CD4-positive, alpha-beta memory T cell (primary cell): Measurements from ENCODE around the gene MS4A10. TPM values are rescaled to one million over a fixed set of nuclear protein-coding genes. Genes with fewer than 3 reads are reported as not detected.

Experiments
- CTCF ChIA-PET: fragments of 350-600 bp; sonication (Branson Sonifier 250); formaldehyde crosslinking; loops from one replicate; lab custom pipeline; 2021; ENCODE audit warnings: inconsistent platforms; ENCODE audit not compliant: partially characterized antibody; lab: Charles Lee
- POLR2A ChIA-PET: fragments of 350-600 bp; sonication (Branson Sonifier 250); formaldehyde crosslinking; loops from one replicate; lab custom pipeline; 2021; ENCODE audit not compliant: partially characterized antibody; lab: Charles Lee
- DNase-seq, 5 donors: peaks; one replicate each; pipeline versions ENCODE4 v3.0.0 to v3.0.0-alpha.2; 2020 to 2022; ENCODE audit warnings: mixed read lengths in 1 of 5
- H3K27ac ChIP-seq: one replicate; pipeline ENCODE4 v1.7.0; 2013; ENCODE audit warnings: low read depth, low read length
- H3K27me3 ChIP-seq: 2 replicates; pipeline ENCODE4 v1.7.0; 2013; ENCODE audit warnings: mild to moderate bottlenecking, low read length, moderate library complexity; ENCODE audit not compliant: insufficient read depth
- H3K36me3 ChIP-seq: 2 replicates; pipeline ENCODE4 v1.7.0; 2013; ENCODE audit warnings: mild to moderate bottlenecking, low read length, moderate library complexity; ENCODE audit not compliant: insufficient read depth
- H3K4me1 ChIP-seq: 2 replicates; pipeline ENCODE4 v1.7.0; 2013; ENCODE audit warnings: mild to moderate bottlenecking, low read length, moderate library complexity; ENCODE audit not compliant: insufficient read depth
- H3K4me3 ChIP-seq, 2 donors: one replicate each; pipeline ENCODE4 v1.7.0; 2013; ENCODE audit warnings: low read length in 2 of 2, mild to moderate bottlenecking in 1 of 2
- H3K9me3 ChIP-seq, 2 donors: one replicate each; pipeline ENCODE4 v1.7.0; 2013; ENCODE audit warnings: low read length in 2 of 2, control low read depth in 1 of 2; ENCODE audit not compliant: control insufficient read depth in 1 of 2
- H3K27ac Mint-ChIP-seq, 7 donors: one replicate each; pipeline ENCODE4 v1.8.0; 2020 to 2021; ENCODE audit warnings: mixed read lengths in 7 of 7, mild to moderate bottlenecking in 6 of 7, inconsistent platforms in 3 of 7, moderate library complexity in 3 of 7
- H3K27me3 Mint-ChIP-seq, 2 donors: one replicate each; pipeline ENCODE4 v1.8.0; 2020 to 2021; ENCODE audit warnings: mixed read lengths in 2 of 2
- H3K36me3 Mint-ChIP-seq, 2 donors: one replicate each; pipeline ENCODE4 v1.8.0; 2020 to 2021; ENCODE audit warnings: mixed read lengths in 2 of 2, inconsistent platforms in 1 of 2, mild to moderate bottlenecking in 1 of 2
- H3K4me1 Mint-ChIP-seq, 4 donors: one replicate each; pipeline ENCODE4 v1.8.0; 2020 to 2021; ENCODE audit warnings: mixed read lengths in 4 of 4, mild to moderate bottlenecking in 1 of 4
- H3K4me3 Mint-ChIP-seq, 8 donors: one replicate each; pipeline ENCODE4 v1.8.0; 2020 to 2021; ENCODE audit warnings: mixed read lengths in 8 of 8, mild to moderate bottlenecking in 7 of 8, moderate library complexity in 6 of 8, inconsistent platforms in 3 of 8
- H3K9me3 Mint-ChIP-seq, 8 donors: one replicate each; pipeline ENCODE4 v1.8.0; 2020 to 2021; ENCODE audit warnings: mixed read lengths in 8 of 8, mild to moderate bottlenecking in 5 of 8, inconsistent platforms in 3 of 8, moderate library complexity in 1 of 8
- intact Hi-C: fragments of 100-400 bp; cut with micrococcal nuclease; formaldehyde crosslinking; loops from one replicate; pipeline ENCODE4 v1.15.1; 2023
- polyA plus RNA-seq, 2 donors: library from polyadenylated mRNA; unstranded; fragments of 300-500 nt; fragmentation: Illumina TruSeq; gene quantifications; one replicate each; pipeline ENCODE4 v1.2.3, GENCODE V29; 2021
- total RNA-seq, 2 experiments: library from RNA; stranded (reverse); gene quantifications; one replicate each; pipeline ENCODE4 v1.2.3, GENCODE V29; 2021

MS4A10 gene
- total and polyA plus RNA-seq, 4 experiments from 2014 or later, result not detected

DNA sequence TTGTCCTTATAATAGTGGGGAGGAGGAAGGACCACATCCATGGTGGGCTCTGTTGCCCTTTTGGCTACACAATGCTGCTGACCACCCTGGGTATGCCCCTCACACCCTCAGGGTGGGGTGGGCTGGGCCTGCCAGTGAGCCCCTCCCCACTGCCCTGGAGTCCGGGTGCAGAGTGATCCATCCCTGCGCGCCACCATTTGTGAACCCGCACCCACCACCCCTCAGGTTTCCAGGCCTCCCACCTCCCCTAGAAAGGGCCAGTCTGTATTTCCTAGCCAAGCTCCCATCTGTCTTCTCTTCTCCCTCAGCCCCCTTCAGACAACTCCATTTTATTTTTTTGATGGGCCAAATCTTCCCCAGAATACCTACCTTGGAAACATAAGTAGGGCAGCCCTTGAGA, 25.0 kb downstream of the MS4A10 start:
- Mint-ChIP-seq H3K9me3 (peaks cover 0 to 12% (median 2%) of the 10 kb centered on the region in 8 donors), H3K36me3 (no peaks in the 10 kb centered on the region), H3K4me1 (no peaks in the 10 kb centered on the region), H3K27me3 (peaks cover 10 to 14% of the 10 kb centered on the region in 2 donors), H3K4me3 (no peak overlapping the region), H3K27ac (no peak overlapping the region)
- CTCF ChIA-PET, result no interaction called here
- Histone ChIP-seq H3K9me3 (no peaks in the 10 kb centered on the region), H3K27ac (no peak overlapping the region), H3K4me3 (no peak overlapping the region), H3K27me3 (no peaks in the 10 kb centered on the region), H3K36me3 (no peaks in the 10 kb centered on the region), H3K4me1 (no peaks in the 10 kb centered on the region)
- intact Hi-C loops, result no loop called here
- POLR2A ChIA-PET, result no interaction called here
- DNase-seq, result no peak

DNA sequence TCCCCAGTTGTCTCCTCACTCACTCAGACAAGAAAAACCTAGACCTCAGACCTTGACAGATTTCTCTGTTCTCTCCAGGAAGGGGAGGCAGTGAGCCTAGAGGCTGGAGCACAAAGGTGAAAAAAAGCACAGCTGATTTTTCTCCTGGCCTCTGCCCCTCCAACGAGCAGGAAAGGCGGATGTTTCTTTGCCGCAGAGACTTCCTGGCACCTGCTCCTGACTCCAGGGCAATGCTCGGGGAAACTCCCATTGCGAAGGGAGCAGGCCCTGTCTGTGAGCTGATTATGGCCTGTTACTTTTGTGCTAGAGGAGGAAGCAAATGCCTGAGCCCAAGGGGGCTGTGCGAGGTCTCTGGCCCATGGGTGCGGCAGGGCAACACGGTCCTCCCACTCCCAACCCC, 25.4 kb downstream of the MS4A10 start:
- ChIA-PET CTCF (no interaction called here), POLR2A (no interaction called here)
- Histone ChIP-seq H3K27ac (no peak overlapping the region), H3K4me3 (no peak overlapping the region), H3K9me3 (no peaks in the 10 kb centered on the region), H3K27me3 (no peaks in the 10 kb centered on the region), H3K36me3 (no peaks in the 10 kb centered on the region), H3K4me1 (no peaks in the 10 kb centered on the region)
- Mint-ChIP-seq H3K27me3 (peaks cover 9 to 14% of the 10 kb centered on the region in 2 donors), H3K4me3 (no peak overlapping the region), H3K9me3 (peaks cover 0 to 12% (median 2%) of the 10 kb centered on the region in 8 donors), H3K36me3 (no peaks in the 10 kb centered on the region), H3K4me1 (no peaks in the 10 kb centered on the region), H3K27ac (no peak overlapping the region)
- intact Hi-C loops, result no loop called here
- DNase-seq, result no peak

DNA sequence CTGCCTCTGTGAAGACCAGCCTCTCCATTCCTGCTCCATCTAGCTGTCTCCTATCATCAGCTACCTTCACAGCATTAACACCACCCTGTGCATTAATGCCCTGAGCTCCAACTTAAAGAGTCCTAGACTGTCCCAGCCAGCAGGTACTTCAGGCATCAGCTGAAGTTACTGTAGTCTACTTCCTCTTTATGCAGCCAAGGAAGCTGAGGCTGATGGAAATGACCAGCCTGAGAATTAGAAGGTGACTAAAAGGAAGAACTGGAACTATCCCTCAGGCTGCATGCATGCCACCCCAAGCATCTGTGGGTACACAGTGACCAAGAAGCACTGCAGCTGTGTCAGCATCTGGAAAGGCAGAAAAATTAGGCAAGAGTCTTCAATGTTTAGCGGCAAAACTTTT, 28.2 kb downstream of the MS4A10 start:
- Histone ChIP-seq H3K27ac (no peak overlapping the region), H3K9me3 (peaks cover 0 to 3% of the 10 kb centered on the region in 2 donors), H3K36me3 (no peaks in the 10 kb centered on the region), H3K4me1 (no peaks in the 10 kb centered on the region), H3K27me3 (no peaks in the 10 kb centered on the region), H3K4me3 (no peak overlapping the region)
- no peaks in the 10 kb centered on the region for H3K4me1 Mint-ChIP-seq
- intact Hi-C loops, result no loop called here
- H3K9me3 Mint-ChIP-seq, result peaks cover 0 to 26% (median 16%) of the 10 kb centered on the region in 8 donors
- POLR2A ChIA-PET, result no interaction called here
- H3K27ac Mint-ChIP-seq, result no peak overlapping the region
- H3K36me3 Mint-ChIP-seq, result no peaks in the 10 kb centered on the region
- CTCF ChIA-PET, result no interaction called here
- H3K4me3 Mint-ChIP-seq, result no peak overlapping the region
- no peak for DNase-seq
- peaks cover 6 to 10% of the 10 kb centered on the region in 2 donors for H3K27me3 Mint-ChIP-seq

GRCh38 chr11:60814112-60814511, 29.0 kb downstream of the MS4A10 start:
- no peak overlapping the region for H3K27ac ChIP-seq
- no peaks in the 10 kb centered on the region for H3K36me3 ChIP-seq
- ChIA-PET POLR2A (no interaction called here), CTCF (no interaction called here)
- peaks cover 0 to 3% of the 10 kb centered on the region in 2 donors for H3K9me3 ChIP-seq
- H3K4me1 Mint-ChIP-seq, result no peaks in the 10 kb centered on the region
- no peak overlapping the region for H3K4me3 ChIP-seq
- no peaks in the 10 kb centered on the region for H3K4me1 ChIP-seq
- peaks cover 0 to 26% (median 16%) of the 10 kb centered on the region in 8 donors for H3K9me3 Mint-ChIP-seq
- no peak overlapping the region for H3K27ac Mint-ChIP-seq
- intact Hi-C loops, result no loop called here
- no peak overlapping the region for H3K4me3 Mint-ChIP-seq
- H3K27me3 ChIP-seq, result no peaks in the 10 kb centered on the region
- no peak for DNase-seq
- H3K36me3 Mint-ChIP-seq, result no peaks in the 10 kb centered on the region
- peaks cover 6 to 10% of the 10 kb centered on the region in 2 donors for H3K27me3 Mint-ChIP-seq

- no peaks in the 10 kb centered on the region for H3K4me1 Mint-ChIP-seq
- intact Hi-C loops, result no loop called here
- peaks cover 3 to 7% of the 10 kb centered on the region in 2 donors for H3K27me3 Mint-ChIP-seq
- peaks cover 0 to 3% of the 10 kb centered on the region in 2 donors for H3K9me3 ChIP-seq
- H3K36me3 ChIP-seq, result no peaks in the 10 kb centered on the region
- H3K4me3 ChIP-seq, result no peak overlapping the region
- no peak overlapping the region for H3K27ac Mint-ChIP-seq
- no peaks in the 10 kb centered on the region for H3K4me1 ChIP-seq
- ChIA-PET POLR2A (no interaction called here), CTCF (no interaction called here)
- DNase-seq, result no peak
- no peaks in the 10 kb centered on the region for H3K36me3 Mint-ChIP-seq
- peaks cover 0 to 26% (median 16%) of the 10 kb centered on the region in 8 donors for H3K9me3 Mint-ChIP-seq
- no peak overlapping the region for H3K4me3 Mint-ChIP-seq
- no peaks in the 10 kb centered on the region for H3K27me3 ChIP-seq
- no peak overlapping the region for H3K27ac ChIP-seq
Observed at GRCh38 chr11:60816590-60817157, 31.5 kb downstream of the MS4A10 start.

DNA sequence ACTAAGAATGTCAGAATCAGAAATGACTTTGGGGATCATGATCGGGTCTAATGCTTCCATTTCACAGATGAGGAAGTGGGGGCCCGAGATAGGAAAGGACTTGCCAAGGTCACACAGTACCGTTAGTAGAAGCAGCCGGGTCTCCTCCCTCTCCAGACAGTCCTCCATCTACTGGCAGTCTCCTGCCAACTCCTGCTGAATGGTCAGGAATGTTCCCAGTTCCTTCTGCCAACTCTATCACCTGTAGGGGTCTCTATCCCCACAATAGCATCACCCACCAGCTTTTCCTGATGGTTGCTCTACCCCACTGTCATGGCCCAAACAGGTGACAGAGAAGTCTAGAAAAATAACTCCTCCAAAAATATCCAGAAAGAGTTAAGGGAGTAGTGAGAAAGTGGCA, 32.9 kb downstream of the MS4A10 start:
- Mint-ChIP-seq H3K36me3 (no peaks in the 10 kb centered on the region), H3K27me3 (peaks cover 1 to 2% of the 10 kb centered on the region in 2 donors), H3K27ac (no peak overlapping the region), H3K4me1 (no peaks in the 10 kb centered on the region), H3K4me3 (no peak overlapping the region), H3K9me3 (peaks cover 0 to 20% (median 16%) of the 10 kb centered on the region in 8 donors)
- Histone ChIP-seq H3K4me3 (no peak overlapping the region), H3K36me3 (no peaks in the 10 kb centered on the region), H3K9me3 (peaks cover 0 to 3% of the 10 kb centered on the region in 2 donors), H3K4me1 (no peaks in the 10 kb centered on the region), H3K27me3 (no peaks in the 10 kb centered on the region), H3K27ac (no peak overlapping the region)
- ChIA-PET CTCF (no interaction called here), POLR2A (no interaction called here)
- intact Hi-C loops, result no loop called here
- no peak for DNase-seq

GRCh38 chr11:60821827-60822599, 36.9 kb downstream of the MS4A10 start:
- intact Hi-C loops, result no loop called here
- Histone ChIP-seq H3K27ac (no peak overlapping the region), H3K36me3 (no peaks in the 10 kb centered on the region), H3K27me3 (no peaks in the 10 kb centered on the region), H3K4me1 (no peaks in the 10 kb centered on the region), H3K9me3 (no peaks in the 10 kb centered on the region), H3K4me3 (no peak overlapping the region)
- CTCF ChIA-PET, result interaction anchor here (3.1 kb wide), 1 partner anchor 10 kb away, joined by 12 read pairs; no protein-coding TSS in a partner anchor
- Mint-ChIP-seq H3K4me1 (no peaks in the 10 kb centered on the region), H3K9me3 (peaks cover 0 to 7% (median 5%) of the 10 kb centered on the region in 8 donors), H3K27me3 (peaks cover 2% of the 10 kb centered on the region in 2 donors), H3K36me3 (no peaks in the 10 kb centered on the region), H3K27ac (no peak overlapping the region), H3K4me3 (no peak overlapping the region)
- no peak for DNase-seq
- POLR2A ChIA-PET, result interaction anchor here (0.6 kb wide), 1 partner anchor 47 kb away, joined by 3 read pairs; no protein-coding TSS in a partner anchor
